HepG2 (cell line): ENCODE data around the gene SMARCA5. TPM values are rescaled to one million over a fixed set of nuclear protein-coding genes. Genes with fewer than 3 reads are reported as not detected.
A peak's percentile ranks its signal among the peaks of the same experiment; 100 is the strongest.

Experiments
- CHCHD3 ChIP-seq: sonication (generic); formaldehyde crosslinking; IDR thresholded peaks from 2 replicates; pipeline ENCODE4 v1.8.0; 2022; ENCODE audit warnings: mild to moderate bottlenecking, missing genetic modification reagents, moderate library complexity
- IRF2 ChIP-seq: IDR thresholded peaks from 2 replicates; pipeline ENCODE4 v1.6.1; 2018; ENCODE audit warnings: missing genetic modification reagents, missing compliant biosample characterization
- JDP2 ChIP-seq: sonication (generic); formaldehyde crosslinking; IDR thresholded peaks from 2 replicates; pipeline ENCODE4 v1.8.1; 2022; ENCODE audit warnings: missing genetic modification reagents, borderline replicate concordance
- MAFK ChIP-seq, 2 experiments: IDR thresholded peaks in 1 of 2; conservative IDR thresholded peaks in 1 of 2; 2 replicates each; pipeline ENCODE4 v1.6.1; 2011; ENCODE audit warnings: improper control_type of control experiment in 2 of 2, low read length in 2 of 2
- MYC ChIP-seq: sonication (generic); formaldehyde crosslinking; IDR thresholded peaks from 2 replicates; pipeline ENCODE4 v1.9.0; 2021; ENCODE audit warnings: missing genetic modification reagents, borderline replicate concordance
- NFE2L1 ChIP-seq: sonication (generic); formaldehyde crosslinking; IDR thresholded peaks from 2 replicates; pipeline ENCODE4 v1.4.0; 2020; ENCODE audit warnings: missing genetic modification reagents, mild to moderate bottlenecking, borderline replicate concordance
- REXO4 ChIP-seq: sonication (generic); formaldehyde crosslinking; IDR thresholded peaks from 2 replicates; pipeline ENCODE4 v1.8.0; 2022; ENCODE audit warnings: missing genetic modification reagents, mild to moderate bottlenecking, borderline replicate concordance
- SMAD3 ChIP-seq: sonication (generic); formaldehyde crosslinking; IDR thresholded peaks from 2 replicates; pipeline ENCODE4 v1.4.0; 2020; ENCODE audit warnings: missing genetic modification reagents
- WIZ ChIP-seq: sonication (generic); formaldehyde crosslinking; IDR thresholded peaks from 2 replicates; pipeline ENCODE4 v1.5.1; 2020; ENCODE audit warnings: mild to moderate bottlenecking, missing genetic modification reagents
- ZNF124 ChIP-seq: sonication (generic); formaldehyde crosslinking; IDR thresholded peaks from 2 replicates; pipeline ENCODE4 v1.4.0; 2020; ENCODE audit warnings: missing genetic modification reagents
- ZNF138 ChIP-seq: sonication (generic); formaldehyde crosslinking; IDR thresholded peaks from 2 replicates; pipeline ENCODE4 v1.5.0; 2020; ENCODE audit warnings: mild to moderate bottlenecking, low read depth, missing genetic modification reagents
- ZNF230 ChIP-seq: sonication (generic); formaldehyde crosslinking; IDR thresholded peaks from 2 replicates; pipeline ENCODE4 v1.4.0; 2020; ENCODE audit warnings: mild to moderate bottlenecking, missing genetic modification reagents
- ZNF382 ChIP-seq: sonication (generic); formaldehyde crosslinking; IDR thresholded peaks from 2 replicates; pipeline ENCODE4 v1.5.0; 2020; ENCODE audit warnings: missing genetic modification reagents, mild to moderate bottlenecking, borderline replicate concordance
- ZNF430 ChIP-seq: sonication (generic); formaldehyde crosslinking; IDR thresholded peaks from 2 replicates; pipeline ENCODE4 v1.9.0; 2021; ENCODE audit warnings: mild to moderate bottlenecking, missing genetic modification reagents
- ZNF503 ChIP-seq: sonication (generic); formaldehyde crosslinking; IDR thresholded peaks from 2 replicates; pipeline ENCODE4 v1.4.0; 2020; ENCODE audit warnings: missing genetic modification reagents
- ZNF547 ChIP-seq: sonication (generic); formaldehyde crosslinking; IDR thresholded peaks from 2 replicates; pipeline ENCODE4 v1.5.1; 2020; ENCODE audit warnings: mild to moderate bottlenecking, missing genetic modification reagents
- ZNF569 ChIP-seq: sonication (generic); formaldehyde crosslinking; IDR thresholded peaks from 2 replicates; pipeline ENCODE4 v1.5.0; 2020; ENCODE audit warnings: mild to moderate bottlenecking, missing genetic modification reagents, moderate library complexity, borderline replicate concordance
- ZNF615 ChIP-seq: sonication (generic); formaldehyde crosslinking; IDR thresholded peaks from 2 replicates; pipeline ENCODE4 v1.5.0; 2020; ENCODE audit warnings: mild to moderate bottlenecking, missing genetic modification reagents, borderline replicate concordance
- ZNF777 ChIP-seq: sonication (generic); formaldehyde crosslinking; IDR thresholded peaks from 2 replicates; pipeline ENCODE4 v1.4.0; 2020; ENCODE audit warnings: missing genetic modification reagents
- ZNF800 ChIP-seq: sonication (generic); formaldehyde crosslinking; IDR thresholded peaks from 2 replicates; pipeline ENCODE4 v1.4.0; 2020; ENCODE audit warnings: missing genetic modification reagents
- ZSCAN12 ChIP-seq: sonication (generic); formaldehyde crosslinking; IDR thresholded peaks from 2 replicates; pipeline ENCODE4 v1.9.0; 2021; ENCODE audit warnings: mild to moderate bottlenecking, missing genetic modification reagents
- polyA plus RNA-seq, 8 experiments: library from polyadenylated mRNA; depleted of rRNA in 3 of 8; stranded (reverse) in 7 of 8; unstranded in 1 of 8; fragments of >200 nt; fragmentation: Illumina TruSeq in 4 of 8; extraction: Trizol in 4 of 8; gene quantifications; 2 replicates each; pipeline versions ENCODE4 v1.2.1 to v1.2.3, GENCODE V29; 2011 to 2016; ENCODE audit warnings: low read depth in 4 of 8, missing spikeins in 1 of 8, mixed read lengths in 1 of 8; ENCODE audit not compliant: insufficient read depth in 1 of 8
- total RNA-seq, 5 experiments: library from RNA; depleted of rRNA; stranded (reverse); fragments of >200 nt; fragmentation: Illumina TruSeq; extraction: Trizol; gene quantifications; 2 replicates each; pipeline ENCODE4 v1.2.3, GENCODE V29; 2016; ENCODE audit warnings: low read depth in 1 of 5
- TF ChIP-seq, protein P1 (sequence below): sonication (generic); formaldehyde crosslinking; conservative IDR thresholded peaks from 2 replicates; pipeline ENCODE4 v1.4.0; 2020; ENCODE audit warnings: mild to moderate bottlenecking, missing genetic modification reagents, moderate library complexity

The SMARCA5 gene
- total and polyA plus RNA-seq, 2 of the 13 experiments (the other 11 are each of a cell fraction or from before 2014, with no cell fraction given): 7.0 to 37.5 TPM

GRCh38 chr4:143558823-143559756 lies 45.6 kb downstream of the SMARCA5 start (continued):
- TF ChIP-seq ZNF800 (CRISPR knock-in tag) (peak; percentile 33; the same call in 1 of the 2 replicates), JDP2 (CRISPR knock-in tag) (no peak), ZNF569 (CRISPR knock-in tag) (no peak), IRF2 (CRISPR knock-in tag) (no peak; the same call in 1 of the 2 replicates), ZNF503 (CRISPR knock-in tag) (0 out of 2 replicates have a peak, but pooled peaks have one; percentile 34), ZNF547 (CRISPR knock-in tag) (peak; percentile 68; the same call in 1 of the 2 replicates), CHCHD3 (CRISPR knock-in tag) (peak; percentile 39; the same call in 1 of the 2 replicates), ZNF430 (no peak), ZNF124 (no peak), ZNF138 (no peak), SMAD3 (CRISPR knock-in tag) (no peak), ZNF230 (CRISPR knock-in tag) (no peak), MYC (CRISPR knock-in tag) (no peak; the same call in 1 of the 2 replicates), ZSCAN12 (CRISPR knock-in tag) (no peak), MAFK (conservative IDR thresholded peaks at IDR 0.05 in 1 of 2, IDR thresholded peaks at IDR 0.05 in 1 of 2; ENCODE audit: low read length in 2 of 2) (no peak), ZNF382 (CRISPR knock-in tag) (no peak), ZNF615 (CRISPR knock-in tag) (no peak), WIZ (CRISPR knock-in tag) (0 out of 2 replicates have a peak, but pooled peaks have one; percentile 19), REXO4 (CRISPR knock-in tag) (no peak), NFE2L1 (no peak), ZNF777 (CRISPR knock-in tag) (peak; percentile 83)
- TF ChIP-seq, protein P1, sequence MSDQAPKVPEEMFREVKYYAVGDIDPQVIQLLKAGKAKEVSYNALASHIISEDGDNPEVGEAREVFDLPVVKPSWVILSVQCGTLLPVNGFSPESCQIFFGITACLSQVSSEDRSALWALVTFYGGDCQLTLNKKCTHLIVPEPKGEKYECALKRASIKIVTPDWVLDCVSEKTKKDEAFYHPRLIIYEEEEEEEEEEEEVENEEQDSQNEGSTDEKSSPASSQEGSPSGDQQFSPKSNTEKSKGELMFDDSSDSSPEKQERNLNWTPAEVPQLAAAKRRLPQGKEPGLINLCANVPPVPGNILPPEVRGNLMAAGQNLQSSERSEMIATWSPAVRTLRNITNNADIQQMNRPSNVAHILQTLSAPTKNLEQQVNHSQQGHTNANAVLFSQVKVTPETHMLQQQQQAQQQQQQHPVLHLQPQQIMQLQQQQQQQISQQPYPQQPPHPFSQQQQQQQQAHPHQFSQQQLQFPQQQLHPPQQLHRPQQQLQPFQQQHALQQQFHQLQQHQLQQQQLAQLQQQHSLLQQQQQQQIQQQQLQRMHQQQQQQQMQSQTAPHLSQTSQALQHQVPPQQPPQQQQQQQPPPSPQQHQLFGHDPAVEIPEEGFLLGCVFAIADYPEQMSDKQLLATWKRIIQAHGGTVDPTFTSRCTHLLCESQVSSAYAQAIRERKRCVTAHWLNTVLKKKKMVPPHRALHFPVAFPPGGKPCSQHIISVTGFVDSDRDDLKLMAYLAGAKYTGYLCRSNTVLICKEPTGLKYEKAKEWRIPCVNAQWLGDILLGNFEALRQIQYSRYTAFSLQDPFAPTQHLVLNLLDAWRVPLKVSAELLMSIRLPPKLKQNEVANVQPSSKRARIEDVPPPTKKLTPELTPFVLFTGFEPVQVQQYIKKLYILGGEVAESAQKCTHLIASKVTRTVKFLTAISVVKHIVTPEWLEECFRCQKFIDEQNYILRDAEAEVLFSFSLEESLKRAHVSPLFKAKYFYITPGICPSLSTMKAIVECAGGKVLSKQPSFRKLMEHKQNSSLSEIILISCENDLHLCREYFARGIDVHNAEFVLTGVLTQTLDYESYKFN (CRISPR knock-in tag): no peak; the same call in 1 of the 2 replicates
